Keratinocyte (primary cell): Measurements from ENCODE around the gene PKHD1. TPM values are rescaled to one million over a fixed set of nuclear protein-coding genes. Genes with fewer than 3 reads are reported as not detected.

Experiments used
- DNase-seq: peaks from one replicate; pipeline ENCODE4 v3.0.0-alpha.2; 2011; ENCODE audit warnings: low read depth, missing footprints, low spot score
- FAIRE-seq: peaks from 2 replicates; lab custom pipeline; 2011; peaks lifted over from hg19 to GRCh38; lab: Jason Lieb, UNC
- H2AFZ ChIP-seq: 2 replicates; pipeline ENCODE4 v1.6.0; 2012; ENCODE audit warnings: low read length, control low read depth, inconsistent platforms; ENCODE audit not compliant: control insufficient read depth
- H3K27ac ChIP-seq: 2 replicates; pipeline ENCODE4 v1.5.1; 2011; ENCODE audit warnings: low read length; ENCODE audit not compliant: control insufficient read depth, insufficient read depth
- H3K27me3 ChIP-seq: 3 replicates; pipeline ENCODE4 v1.6.0; 2011; ENCODE audit warnings: low read length; ENCODE audit not compliant: control insufficient read depth, insufficient read depth; ENCODE audit errors: extremely low read depth
- H3K36me3 ChIP-seq, 2 experiments: 2 replicates in 1 of 2; 3 replicates in 1 of 2; pipeline ENCODE4 v1.5.1; 2011; ENCODE audit warnings: low read length in 2 of 2, mild to moderate bottlenecking in 1 of 2; ENCODE audit not compliant: control insufficient read depth in 2 of 2, insufficient read depth in 2 of 2; ENCODE audit errors: extremely low read depth in 1 of 2
- H3K4me1 ChIP-seq: 3 replicates; pipeline ENCODE4 v1.5.1; 2011; ENCODE audit warnings: low read length; ENCODE audit not compliant: control insufficient read depth, insufficient read depth; ENCODE audit errors: extremely low read depth
- H3K4me2 ChIP-seq: 3 replicates; pipeline ENCODE4 v1.6.0; 2011; ENCODE audit warnings: low read depth, low read length; ENCODE audit not compliant: control insufficient read depth, insufficient read depth; ENCODE audit errors: extremely low read depth
- H3K4me3 ChIP-seq, 3 experiments: fragments of 200-600 bp in 1 of 3; sonication (generic) in 1 of 3; 2 replicates in 2 of 3; 3 replicates in 1 of 3; pipeline ENCODE4 v1.5.1; 2011 to 2016; ENCODE audit warnings: low read length in 3 of 3, mild to moderate bottlenecking in 3 of 3, control low read depth in 2 of 3, inconsistent platforms in 1 of 3, low read depth in 1 of 3, mixed read lengths in 1 of 3, mixed run types in 1 of 3, moderate library complexity in 1 of 3; ENCODE audit not compliant: control insufficient read depth in 2 of 3, insufficient read depth in 2 of 3; ENCODE audit errors: extremely low read depth in 1 of 3
- H3K79me2 ChIP-seq: 2 replicates; pipeline ENCODE4 v1.6.0; 2012; ENCODE audit warnings: low read length; ENCODE audit not compliant: control insufficient read depth, insufficient read depth
- H3K9ac ChIP-seq: 3 replicates; pipeline ENCODE4 v1.6.0; 2011; ENCODE audit warnings: low read length; ENCODE audit not compliant: control insufficient read depth, insufficient read depth; ENCODE audit errors: extremely low read depth
- H3K9me1 ChIP-seq: 3 replicates; pipeline ENCODE4 v1.6.0; 2011; ENCODE audit warnings: low read length; ENCODE audit not compliant: control insufficient read depth, insufficient read depth; ENCODE audit errors: extremely low read depth
- H3K9me3 ChIP-seq: 2 replicates; pipeline ENCODE4 v1.5.1; 2012; ENCODE audit warnings: low read depth, low read length; ENCODE audit not compliant: control insufficient read depth
- H4K20me1 ChIP-seq: 3 replicates; pipeline ENCODE4 v1.6.0; 2011; ENCODE audit warnings: low read length; ENCODE audit not compliant: control insufficient read depth, insufficient read depth; ENCODE audit errors: extremely low read depth
- EZH2 ChIP-seq: IDR thresholded peaks from one replicate; pipeline ENCODE4 v1.6.1; 2012; ENCODE audit warnings: inconsistent platforms, mild to moderate bottlenecking, low read length, moderate library complexity
- dilution Hi-C: fragments of 300-500 bp; cut with MboI; formaldehyde crosslinking; loops from one replicate; pipeline ENCODE4 v1.7.0; 2020; ENCODE audit warnings: low sequenced_read_pairs; ENCODE audit not compliant: extremely low pct_ligation_motif_present
- polyA plus RNA-seq, 5 experiments: library from polyadenylated mRNA; depleted of rRNA in 3 of 5; stranded (reverse) in 3 of 5; stranded (forward) in 1 of 5; unstranded in 1 of 5; fragments of >200 nt; gene quantifications; 1 replicate in 1 of 5; 2 replicates in 3 of 5; 3 replicates in 1 of 5; pipeline versions ENCODE4 v1.2.1 to v1.2.3, GENCODE V29; 2011 to 2012; ENCODE audit warnings: missing spikeins in 2 of 5, low read depth in 1 of 5, low replicate concordance in 1 of 5
- TF ChIP-seq, protein P1 (sequence below), 3 experiments: IDR thresholded peaks in 1 of 3; conservative IDR thresholded peaks in 1 of 3; optimal IDR thresholded peaks in 1 of 3; 2 replicates in 2 of 3; 3 replicates in 1 of 3; pipeline versions ENCODE3 to v1.5.1; 2011; ENCODE audit warnings: low read length in 3 of 3, mild to moderate bottlenecking in 3 of 3, moderate library complexity in 2 of 3, control low read depth in 1 of 3, inconsistent platforms in 1 of 3; ENCODE audit not compliant: insufficient read depth in 2 of 3; ENCODE audit errors: extremely low read depth in 1 of 3

PKHD1 gene
- polyA plus RNA-seq, 1 donor (not counting 4 experiments of a cell fraction or from before 2014, with no cell fraction given) = under 0.01 TPM

DNA sequence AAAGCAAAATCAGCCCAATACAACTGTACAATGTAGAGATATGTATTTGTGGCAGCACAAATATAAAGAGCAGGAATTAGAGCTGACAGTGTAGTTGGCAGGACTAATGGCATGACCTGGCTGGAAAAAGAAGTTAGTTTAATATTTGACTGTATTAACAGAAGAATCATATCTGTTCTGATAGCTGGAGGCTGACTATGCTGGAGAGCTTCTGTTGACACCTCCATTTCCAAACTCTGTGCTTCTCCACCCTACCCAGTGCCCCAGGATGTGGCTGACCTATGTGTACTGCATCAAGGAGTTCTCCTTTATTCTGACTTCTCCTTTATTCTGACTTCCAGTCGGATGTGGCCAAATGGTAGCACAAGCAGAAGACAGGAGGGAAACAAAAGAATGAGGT is 299.3 kb downstream of the PKHD1 start:
- dilution Hi-C loops = no loop called here
- Histone ChIP-seq H4K20me1 (no peaks in the 10 kb centered on the region), H3K27me3 (no peaks in the 10 kb centered on the region), H3K9ac (no peak overlapping the region), H2AFZ (no peak overlapping the region), H3K9me1 (no peaks in the 10 kb centered on the region), H3K79me2 (no peaks in the 10 kb centered on the region), H3K4me2 (no peak overlapping the region), H3K4me1 (peaks cover 8% of the 10 kb centered on the region), H3K9me3 (no peaks in the 10 kb centered on the region), H3K27ac (no peak overlapping the region), H3K36me3 (no peaks in the 10 kb centered on the region), H3K4me3 (no peak overlapping the region)
- TF ChIP-seq, protein P1, sequence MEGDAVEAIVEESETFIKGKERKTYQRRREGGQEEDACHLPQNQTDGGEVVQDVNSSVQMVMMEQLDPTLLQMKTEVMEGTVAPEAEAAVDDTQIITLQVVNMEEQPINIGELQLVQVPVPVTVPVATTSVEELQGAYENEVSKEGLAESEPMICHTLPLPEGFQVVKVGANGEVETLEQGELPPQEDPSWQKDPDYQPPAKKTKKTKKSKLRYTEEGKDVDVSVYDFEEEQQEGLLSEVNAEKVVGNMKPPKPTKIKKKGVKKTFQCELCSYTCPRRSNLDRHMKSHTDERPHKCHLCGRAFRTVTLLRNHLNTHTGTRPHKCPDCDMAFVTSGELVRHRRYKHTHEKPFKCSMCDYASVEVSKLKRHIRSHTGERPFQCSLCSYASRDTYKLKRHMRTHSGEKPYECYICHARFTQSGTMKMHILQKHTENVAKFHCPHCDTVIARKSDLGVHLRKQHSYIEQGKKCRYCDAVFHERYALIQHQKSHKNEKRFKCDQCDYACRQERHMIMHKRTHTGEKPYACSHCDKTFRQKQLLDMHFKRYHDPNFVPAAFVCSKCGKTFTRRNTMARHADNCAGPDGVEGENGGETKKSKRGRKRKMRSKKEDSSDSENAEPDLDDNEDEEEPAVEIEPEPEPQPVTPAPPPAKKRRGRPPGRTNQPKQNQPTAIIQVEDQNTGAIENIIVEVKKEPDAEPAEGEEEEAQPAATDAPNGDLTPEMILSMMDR (optimal IDR thresholded peaks at IDR 0.05 in 1 of 3, IDR thresholded peaks at IDR 0.05 in 1 of 3, conservative IDR thresholded peaks at IDR 0.05 in 1 of 3; ENCODE audit: extremely low read depth in 1 of 3, insufficient read depth in 2 of 3, low read length in 3 of 3) = no peak
- TF ChIP-seq EZH2 = no peak
- FAIRE-seq (no peak), DNase-seq (no peak)

GRCh38 chr6:51778666-51779065 is 308.7 kb downstream of the PKHD1 start:
- Histone ChIP-seq H3K9me3 (no peaks in the 10 kb centered on the region), H2AFZ (no peak overlapping the region), H3K4me3 (no peak overlapping the region), H3K27me3 (no peaks in the 10 kb centered on the region), H3K36me3 (no peaks in the 10 kb centered on the region), H3K79me2 (no peaks in the 10 kb centered on the region), H3K9me1 (no peaks in the 10 kb centered on the region), H3K9ac (no peak overlapping the region), H3K4me1 (no peaks in the 10 kb centered on the region), H3K4me2 (no peak overlapping the region), H3K27ac (no peak overlapping the region), H4K20me1 (no peaks in the 10 kb centered on the region)
- TF ChIP-seq, protein P1 (optimal IDR thresholded peaks at IDR 0.05 in 1 of 3, IDR thresholded peaks at IDR 0.05 in 1 of 3, conservative IDR thresholded peaks at IDR 0.05 in 1 of 3; ENCODE audit: extremely low read depth in 1 of 3, insufficient read depth in 2 of 3, low read length in 3 of 3) = no peak
- no peak for TF ChIP-seq EZH2
- dilution Hi-C loops = no loop called here
- DNase-seq (no peak), FAIRE-seq (no peak)
